Testis (tissue), 3 donors: Measurements from ENCODE around the gene NEK11. TPM values are rescaled to one million over a fixed set of nuclear protein-coding genes. Genes with fewer than 3 reads are reported as not detected.
"Not testable (repeated sequence)": the region's sequence is repeated elsewhere in the genome, so short reads cannot be mapped to it uniquely, and the experiment has no call there.

Experiments
- DNase-seq: peaks from one replicate; pipeline ENCODE4 v3.0.0-alpha.2; 2019
- H3K27ac ChIP-seq, 2 donors: fragments of 200-600 bp; sonication (generic); one replicate each; pipeline ENCODE4 v1.5.1; 2019
- H3K27me3 ChIP-seq: fragments of 200-600 bp; sonication (generic); one replicate; pipeline ENCODE4 v1.5.1; 2019
- H3K36me3 ChIP-seq: fragments of 200-600 bp; sonication (generic); one replicate; pipeline ENCODE4 v1.5.1; 2017; ENCODE audit warnings: low read depth; ENCODE audit errors: missing control alignments
- H3K4me1 ChIP-seq: fragments of 200-600 bp; sonication (generic); one replicate; pipeline ENCODE4 v1.5.1; 2019
- H3K4me3 ChIP-seq, 2 donors: fragments of 200-600 bp; sonication (generic); one replicate each; pipeline ENCODE4 v1.5.1; 2017 to 2019
- H3K9me3 ChIP-seq: fragments of 200-600 bp; sonication (generic); one replicate; pipeline ENCODE4 v1.5.1; 2017
- CTCF ChIP-seq, 3 experiments: fragments of 450-650 bp in 2 of 3; fragments of 200-600 bp in 1 of 3; sonication (generic) in 1 of 3; IDR thresholded peaks; one replicate each; pipeline ENCODE4 v1.5.1; 2016 to 2019; ENCODE audit warnings: antibody characterized with exemption in 3 of 3, mild to moderate bottlenecking in 2 of 3, moderate library complexity in 1 of 3
- POLR2A ChIP-seq: fragments of 450-650 bp; IDR thresholded peaks from one replicate; pipeline ENCODE4 v1.6.1; 2017; ENCODE audit warnings: antibody characterized with exemption, mild to moderate bottlenecking, moderate library complexity
- WGBS, 2 donors: methylation state at CpG; one replicate each; pipeline ENCODE4 v1.1.5; 2018; 5-methylcytosine and 5-hydroxymethylcytosine counted together
- intact Hi-C: fragments of 100-400 bp; cut with DNase I; formaldehyde crosslinking; loops from one replicate; pipeline ENCODE4 v1.15.1; 2023; ENCODE audit warnings: low total_unique reads
- polyA plus RNA-seq: library from polyadenylated mRNA; stranded (reverse); fragments of 350-450 nt; fragmentation: Illumina TruSeq; extraction: RNeasy Lipid Tissue Mini Kit (QIAGEN cat#74804); gene quantifications from one replicate; pipeline ENCODE4 v1.2.3, GENCODE V29; 2014; ENCODE audit warnings: low read depth, low replicate concordance; ENCODE audit not compliant: insufficient read depth
- total RNA-seq, 2 donors: library from RNA; depleted of rRNA; stranded (reverse); fragments of >200 nt; gene quantifications; one replicate each; pipeline ENCODE4 v1.2.3, GENCODE V29; 2016

Gene NEK11
- total and polyA plus RNA-seq, 3 donors from 2014 or later: 22.4 to 40.9 (median 35.9) TPM

- TF ChIP-seq POLR2A: no peak
- no peak for TF ChIP-seq CTCF (IDR thresholded peaks at IDR 0.05)
- Histone ChIP-seq H3K27ac (no peak overlapping the region), H3K4me3 (no peak overlapping the region), H3K9me3 (no peaks in the 10 kb centered on the region), H3K4me1 (no peaks in the 10 kb centered on the region), H3K36me3 (no peaks in the 10 kb centered on the region), H3K27me3 (no peaks in the 10 kb centered on the region)
- 74 to 77% methylated on average over 2 of the region's 2 CpGs for WGBS, 2 donors
- intact Hi-C loops: no loop called here
- DNase-seq: no peak
Measured at GRCh38 chr3:131323792-131324191, 297.1 kb downstream of the NEK11 start.

GRCh38 chr3:131324923-131325322 lies 298.2 kb downstream of the NEK11 start:
- no peak for TF ChIP-seq POLR2A
- TF ChIP-seq CTCF (IDR thresholded peaks at IDR 0.05): no peak
- Histone ChIP-seq H3K36me3 (no peaks in the 10 kb centered on the region), H3K4me3 (no peak overlapping the region), H3K27me3 (no peaks in the 10 kb centered on the region), H3K9me3 (no peaks in the 10 kb centered on the region), H3K4me1 (no peaks in the 10 kb centered on the region), H3K27ac (no peak overlapping the region)
- intact Hi-C loops: no loop called here
- DNase-seq: no peak

- Histone ChIP-seq H3K27ac (no peak overlapping the region), H3K4me3 (no peak overlapping the region), H3K36me3 (no peaks in the 10 kb centered on the region), H3K9me3 (no peaks in the 10 kb centered on the region), H3K27me3 (no peaks in the 10 kb centered on the region), H3K4me1 (no peaks in the 10 kb centered on the region)
- TF ChIP-seq CTCF (IDR thresholded peaks at IDR 0.05) (no peak), POLR2A (no peak)
- intact Hi-C loops: no loop called here
- DNase-seq: no peak
- WGBS, 2 donors: 96 to 100% methylated on average over 1 of the region's 1 CpG
Measured at GRCh38 chr3:131326307-131326706, 299.6 kb downstream of the NEK11 start.

- intact Hi-C loops: no loop called here
- WGBS, 2 donors: 21 to 26% methylated on average over 3 of the region's 3 CpGs
- no peak for DNase-seq
- no peak for TF ChIP-seq CTCF (IDR thresholded peaks at IDR 0.05)
- no peak for TF ChIP-seq POLR2A
- Histone ChIP-seq H3K27me3 (no peaks in the 10 kb centered on the region), H3K27ac (no peak overlapping the region), H3K4me3 (no peak overlapping the region), H3K4me1 (no peaks in the 10 kb centered on the region), H3K36me3 (no peaks in the 10 kb centered on the region), H3K9me3 (no peaks in the 10 kb centered on the region)
Measured at GRCh38 chr3:131328721-131329120, 302.0 kb downstream of the NEK11 start.

GRCh38 chr3:131329774-131330173 lies 303.1 kb downstream of the NEK11 start:
- H3K27ac ChIP-seq: no peak overlapping the region
- H3K9me3 ChIP-seq: no peaks in the 10 kb centered on the region
- TF ChIP-seq POLR2A: no peak
- no peak for TF ChIP-seq CTCF (IDR thresholded peaks at IDR 0.05)
- no peak overlapping the region for H3K4me3 ChIP-seq
- no peak for DNase-seq
- H3K36me3 ChIP-seq: no peaks in the 10 kb centered on the region
- no peaks in the 10 kb centered on the region for H3K27me3 ChIP-seq
- H3K4me1 ChIP-seq: no peaks in the 10 kb centered on the region
- intact Hi-C loops: no loop called here
- WGBS, 2 donors: 90 to 94% methylated on average over 5 of the region's 5 CpGs

GRCh38 chr3:131331456-131332085 lies 304.9 kb downstream of the NEK11 start:
- WGBS, 2 donors: 88% methylated on average over 23 to 27 of the region's 27 CpGs
- H3K9me3 ChIP-seq, H3K27me3 ChIP-seq, H3K27ac ChIP-seq, intact Hi-C loops, H3K4me1 ChIP-seq, H3K4me3 ChIP-seq, H3K36me3 ChIP-seq, DNase-seq: not testable (repeated sequence)
